NB4 (cell line): ENCODE results near the gene PSMA7.

Experiments
- DNase-seq: peaks from one replicate; pipeline ENCODE4 v3.0.0; 2010; ENCODE audit warnings: low read depth
- H3K4me3 ChIP-seq: one replicate; pipeline ENCODE4 v1.5.1; 2011; ENCODE audit warnings: mild to moderate bottlenecking, low read depth, low read length, moderate library complexity
- MAX ChIP-seq: IDR thresholded peaks from 2 replicates; pipeline ENCODE4 v1.6.1; 2011; ENCODE audit warnings: low read depth, low read length
- MYC ChIP-seq: IDR thresholded peaks from 2 replicates; pipeline ENCODE4 v1.6.1; 2011; ENCODE audit warnings: low read depth, low read length
- POLR2A ChIP-seq: IDR thresholded peaks from 2 replicates; pipeline ENCODE4 v1.6.1; 2011; ENCODE audit warnings: mild to moderate bottlenecking; ENCODE audit not compliant: insufficient read length; ENCODE audit errors: extremely low read depth
- TF ChIP-seq, protein P1 (sequence below): IDR thresholded peaks from one replicate; pipeline ENCODE4 v1.5.1; 2012; ENCODE audit warnings: low read depth, low read length

The PSMA7 gene

GRCh38 chr20:62138204-62138543 lies 5.0 kb downstream of the PSMA7 start:
- TF ChIP-seq MAX (no peak), MYC (no peak), POLR2A (no peak)
- TF ChIP-seq, protein P1, sequence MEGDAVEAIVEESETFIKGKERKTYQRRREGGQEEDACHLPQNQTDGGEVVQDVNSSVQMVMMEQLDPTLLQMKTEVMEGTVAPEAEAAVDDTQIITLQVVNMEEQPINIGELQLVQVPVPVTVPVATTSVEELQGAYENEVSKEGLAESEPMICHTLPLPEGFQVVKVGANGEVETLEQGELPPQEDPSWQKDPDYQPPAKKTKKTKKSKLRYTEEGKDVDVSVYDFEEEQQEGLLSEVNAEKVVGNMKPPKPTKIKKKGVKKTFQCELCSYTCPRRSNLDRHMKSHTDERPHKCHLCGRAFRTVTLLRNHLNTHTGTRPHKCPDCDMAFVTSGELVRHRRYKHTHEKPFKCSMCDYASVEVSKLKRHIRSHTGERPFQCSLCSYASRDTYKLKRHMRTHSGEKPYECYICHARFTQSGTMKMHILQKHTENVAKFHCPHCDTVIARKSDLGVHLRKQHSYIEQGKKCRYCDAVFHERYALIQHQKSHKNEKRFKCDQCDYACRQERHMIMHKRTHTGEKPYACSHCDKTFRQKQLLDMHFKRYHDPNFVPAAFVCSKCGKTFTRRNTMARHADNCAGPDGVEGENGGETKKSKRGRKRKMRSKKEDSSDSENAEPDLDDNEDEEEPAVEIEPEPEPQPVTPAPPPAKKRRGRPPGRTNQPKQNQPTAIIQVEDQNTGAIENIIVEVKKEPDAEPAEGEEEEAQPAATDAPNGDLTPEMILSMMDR: no peak
- no peak for DNase-seq
- no peak overlapping the region for H3K4me3 ChIP-seq

DNA sequence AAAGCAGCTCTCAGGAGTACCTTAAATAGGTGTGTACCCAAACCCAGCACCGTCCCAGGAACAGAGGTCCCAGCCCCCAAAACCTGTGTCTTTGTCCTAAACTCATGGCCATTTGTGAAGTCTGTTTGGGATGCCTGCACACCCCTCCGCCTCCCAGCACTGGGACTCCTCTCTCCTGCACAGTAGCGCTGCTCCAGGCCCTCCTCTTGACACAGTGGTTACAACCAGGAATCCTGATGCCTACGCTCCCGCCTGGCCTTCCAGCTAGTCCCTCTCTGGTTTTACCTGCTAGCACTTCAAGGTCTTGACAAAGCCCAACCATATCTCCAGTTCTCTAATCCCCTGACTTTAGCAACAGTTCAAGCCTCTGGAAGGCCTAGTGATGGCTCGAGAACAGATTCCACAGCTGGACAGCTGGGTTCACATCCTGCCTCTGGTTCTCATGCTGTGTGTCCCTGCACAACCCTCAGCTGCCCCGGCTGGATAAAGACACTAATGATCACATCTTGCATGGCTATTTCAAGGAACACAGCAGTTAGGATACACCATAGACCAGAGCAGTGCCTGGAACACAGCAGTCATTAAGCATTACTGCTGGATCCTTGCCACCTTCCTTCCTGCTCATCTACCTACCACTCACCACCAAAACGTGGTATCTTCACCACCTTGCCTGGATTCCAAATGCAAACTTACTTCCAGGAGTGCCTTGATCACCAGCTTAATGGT lies 5.6 kb downstream of the PSMA7 start:
- TF ChIP-seq, protein P1: no peak
- TF ChIP-seq POLR2A (no peak), MYC (no peak), MAX (no peak)
- DNase-seq: no peak
- no peak overlapping the region for H3K4me3 ChIP-seq

GRCh38 chr20:62137092-62137384 lies 6.2 kb downstream of the PSMA7 start:
- TF ChIP-seq, protein P1: no peak
- no peak for DNase-seq
- H3K4me3 ChIP-seq: no peak overlapping the region

DNA sequence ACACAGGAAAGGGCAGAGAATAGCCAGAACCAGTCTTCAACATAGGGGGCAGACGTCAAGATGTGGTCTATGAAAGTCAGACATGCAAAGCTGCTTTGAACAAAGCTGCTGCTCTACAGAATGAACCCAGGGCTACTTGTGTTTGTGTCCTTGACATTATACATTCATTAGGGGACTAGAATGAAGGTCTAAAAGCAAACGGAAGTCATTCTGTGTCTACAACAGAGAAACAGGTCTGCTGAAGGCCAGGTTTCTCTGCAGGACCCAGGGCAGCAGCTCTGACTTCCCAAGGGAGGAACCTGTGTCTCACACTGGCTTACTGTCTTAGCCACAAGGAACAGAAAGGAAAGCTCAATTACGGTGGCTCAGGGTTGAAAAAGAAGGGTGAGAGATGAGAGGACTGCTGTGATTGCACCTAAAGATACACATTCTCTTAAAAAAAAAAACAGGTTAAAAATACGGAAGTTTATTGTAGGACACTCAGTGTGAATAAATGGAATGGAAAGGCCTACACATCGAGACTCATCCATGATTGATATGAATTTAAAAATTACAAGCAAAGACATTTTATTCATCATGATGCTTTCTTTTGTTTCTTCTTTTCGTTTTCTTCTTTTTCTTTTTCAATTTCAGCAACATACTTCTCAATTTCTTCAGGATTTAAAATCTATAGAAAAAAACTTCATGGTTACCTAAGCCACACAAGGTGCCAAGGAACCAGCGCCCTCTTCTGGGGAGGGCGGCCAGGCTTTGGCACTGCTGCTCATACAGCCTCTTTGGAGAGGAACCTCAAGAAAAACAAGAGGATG lies 6.7 kb downstream of the PSMA7 start:
- DNase-seq: peak; percentile 82
- H3K4me3 ChIP-seq: no peak overlapping the region
- TF ChIP-seq, protein P1: peak; percentile 98
- TF ChIP-seq MAX (peak; percentile 31; the same call in 1 of the 2 replicates), POLR2A (no peak), MYC (peak; percentile 41; the same call in 1 of the 2 replicates)

GRCh38 chr20:62135573-62136266 lies 7.5 kb downstream of the PSMA7 start:
- DNase-seq: no peak
- TF ChIP-seq MAX (no peak), POLR2A (no peak), MYC (no peak)
- TF ChIP-seq, protein P1: no peak
- H3K4me3 ChIP-seq: no peak overlapping the region
